ENCODE results near the gene FGF14. TPM values are rescaled to one million over a fixed set of nuclear protein-coding genes. Genes with fewer than 3 reads are reported as not detected.
A peak's percentile ranks its signal among the peaks of the same experiment; 100 is the strongest.

FGF14 gene
- total RNA-seq, 5 donors from 2014 or later (not counting 1 experiment from before 2014, with no cell fraction given), result 0.03 TPM; not detected in 3

GRCh38 chr13:101944521-101944920 is 457.3 kb downstream of the FGF14 start:
- Mint-ChIP-seq H3K4me3 (no peak overlapping the region), H3K4me1 (no peaks in the 10 kb centered on the region), H3K27ac (no peak overlapping the region), H3K9me3 (no peaks in the 10 kb centered on the region), H3K27me3 (no peaks in the 10 kb centered on the region), H3K36me3 (no peaks in the 10 kb centered on the region)
- DNase-seq, result no peak
- no peaks in the 10 kb centered on the region for H3K36me3 ChIP-seq (ENCODE audit: control insufficient read depth in 2 of 2, extremely low read depth in 1 of 2, insufficient read depth in 1 of 2, low read length in 1 of 2)
- no CpG with 5 or more reads among the region's 2 CpGs for WGBS (ENCODE audit: insufficient coverage)
- ChIA-PET CTCF (interaction anchor here in 1 of 2 donors (0.5 to 0.7 kb wide), 2 partner anchors 609 to 844 kb away, joined by 3 read pairs; no protein-coding TSS in a partner anchor), POLR2A (no interaction called here)
- H3K27me3 ChIP-seq (replicated peaks in 1 of 2; ENCODE audit: control insufficient read depth in 2 of 2, extremely low read depth in 1 of 2, insufficient read depth in 2 of 2, low read length in 1 of 2), result no peaks in the 10 kb centered on the region
- no peaks in the 10 kb centered on the region for H3K9me3 ChIP-seq
- ATAC-seq (replicated peaks in 1 of 4), result no peak
- H3K4me1 ChIP-seq (ENCODE audit: control insufficient read depth in 1 of 2, extremely low read depth in 1 of 2, insufficient read depth in 2 of 2, low read length in 2 of 2), result no peaks in the 10 kb centered on the region
- H3K4me3 ChIP-seq (ENCODE audit: control insufficient read depth in 1 of 2, extremely low read depth in 1 of 2, low read length in 1 of 2), result no peak overlapping the region
- no peak overlapping the region for H3K27ac ChIP-seq (ENCODE audit: low read length)

DNA sequence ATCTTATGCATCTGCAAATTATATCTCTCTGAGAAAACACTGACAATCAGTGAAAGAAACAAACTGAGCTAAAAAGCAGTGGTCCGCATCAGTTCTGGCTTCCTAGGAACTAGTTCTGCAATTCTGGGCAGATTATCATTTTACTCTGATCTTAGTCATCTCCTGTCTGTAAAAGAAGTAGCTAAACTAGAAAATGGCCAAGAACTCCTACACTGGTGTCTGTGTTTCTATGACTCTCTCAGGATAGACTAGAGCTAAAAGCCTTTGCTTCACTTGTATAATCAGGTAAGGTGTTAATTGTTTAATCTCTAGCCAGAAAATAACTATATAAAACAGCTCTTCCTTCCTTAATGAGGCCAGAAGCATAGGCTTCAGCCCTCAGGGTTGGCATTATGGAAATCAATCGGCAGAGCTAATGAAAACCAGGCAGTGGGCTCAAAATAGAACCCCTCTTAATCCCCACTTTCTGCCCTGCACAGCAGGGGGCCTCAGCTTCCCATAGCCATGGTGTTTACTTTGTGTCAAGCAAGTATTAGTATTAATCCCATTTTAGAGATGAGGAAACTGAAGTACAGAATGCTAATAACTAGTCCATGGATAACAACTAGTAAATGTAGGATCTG is 459.2 kb downstream of the FGF14 start:
- no peaks in the 10 kb centered on the region for H3K9me3 Mint-ChIP-seq
- no peaks in the 10 kb centered on the region for H3K27me3 ChIP-seq (replicated peaks in 1 of 2; ENCODE audit: control insufficient read depth in 2 of 2, extremely low read depth in 1 of 2, insufficient read depth in 2 of 2, low read length in 1 of 2)
- no peak overlapping the region for H3K4me3 ChIP-seq (ENCODE audit: control insufficient read depth in 1 of 2, extremely low read depth in 1 of 2, low read length in 1 of 2)
- H3K4me3 Mint-ChIP-seq, result no peak overlapping the region
- no peaks in the 10 kb centered on the region for H3K36me3 Mint-ChIP-seq
- DNase-seq, result no peak
- CTCF ChIA-PET, result no interaction called here
- H3K4me1 Mint-ChIP-seq, result no peaks in the 10 kb centered on the region
- no peak for ATAC-seq (replicated peaks in 1 of 4)
- H3K9me3 ChIP-seq, result no peaks in the 10 kb centered on the region
- H3K36me3 ChIP-seq (ENCODE audit: control insufficient read depth in 2 of 2, extremely low read depth in 1 of 2, insufficient read depth in 1 of 2, low read length in 1 of 2), result no peaks in the 10 kb centered on the region
- 62% methylated on average over 2 of the region's 2 CpGs for WGBS (ENCODE audit: insufficient coverage)
- POLR2A ChIA-PET, result no interaction called here
- H3K27ac ChIP-seq (ENCODE audit: low read length), result no peak overlapping the region
- no peak overlapping the region for H3K27ac Mint-ChIP-seq
- no peaks in the 10 kb centered on the region for H3K4me1 ChIP-seq (ENCODE audit: control insufficient read depth in 1 of 2, extremely low read depth in 1 of 2, insufficient read depth in 2 of 2, low read length in 2 of 2)
- peaks cover 0 to 5% of the 10 kb centered on the region in 2 donors for H3K27me3 Mint-ChIP-seq

GRCh38 chr13:101942038-101942437 is 459.8 kb downstream of the FGF14 start:
- no peak overlapping the region for H3K4me3 ChIP-seq (ENCODE audit: control insufficient read depth in 1 of 2, extremely low read depth in 1 of 2, low read length in 1 of 2)
- H3K9me3 ChIP-seq, result no peaks in the 10 kb centered on the region
- peak in 1 of 35 experiments; percentile 6 for DNase-seq
- no peak overlapping the region for H3K27ac ChIP-seq (ENCODE audit: low read length)
- ChIA-PET CTCF (no interaction called here), POLR2A (no interaction called here)
- no peaks in the 10 kb centered on the region for H3K27me3 ChIP-seq (replicated peaks in 1 of 2; ENCODE audit: control insufficient read depth in 2 of 2, extremely low read depth in 1 of 2, insufficient read depth in 2 of 2, low read length in 1 of 2)
- H3K27ac Mint-ChIP-seq, result no peak overlapping the region
- no peaks in the 10 kb centered on the region for H3K36me3 ChIP-seq (ENCODE audit: control insufficient read depth in 2 of 2, extremely low read depth in 1 of 2, insufficient read depth in 1 of 2, low read length in 1 of 2)
- no peaks in the 10 kb centered on the region for H3K36me3 Mint-ChIP-seq
- H3K27me3 Mint-ChIP-seq, result peaks cover 0 to 8% of the 10 kb centered on the region in 2 donors
- H3K4me1 ChIP-seq (ENCODE audit: control insufficient read depth in 1 of 2, extremely low read depth in 1 of 2, insufficient read depth in 2 of 2, low read length in 2 of 2), result no peaks in the 10 kb centered on the region
- no CpG with 5 or more reads among the region's 1 CpG for WGBS (ENCODE audit: insufficient coverage)
- ATAC-seq (replicated peaks in 1 of 4), result no peak
- H3K9me3 Mint-ChIP-seq, result no peaks in the 10 kb centered on the region
- no peak overlapping the region for H3K4me3 Mint-ChIP-seq
- H3K4me1 Mint-ChIP-seq, result no peaks in the 10 kb centered on the region

DNA sequence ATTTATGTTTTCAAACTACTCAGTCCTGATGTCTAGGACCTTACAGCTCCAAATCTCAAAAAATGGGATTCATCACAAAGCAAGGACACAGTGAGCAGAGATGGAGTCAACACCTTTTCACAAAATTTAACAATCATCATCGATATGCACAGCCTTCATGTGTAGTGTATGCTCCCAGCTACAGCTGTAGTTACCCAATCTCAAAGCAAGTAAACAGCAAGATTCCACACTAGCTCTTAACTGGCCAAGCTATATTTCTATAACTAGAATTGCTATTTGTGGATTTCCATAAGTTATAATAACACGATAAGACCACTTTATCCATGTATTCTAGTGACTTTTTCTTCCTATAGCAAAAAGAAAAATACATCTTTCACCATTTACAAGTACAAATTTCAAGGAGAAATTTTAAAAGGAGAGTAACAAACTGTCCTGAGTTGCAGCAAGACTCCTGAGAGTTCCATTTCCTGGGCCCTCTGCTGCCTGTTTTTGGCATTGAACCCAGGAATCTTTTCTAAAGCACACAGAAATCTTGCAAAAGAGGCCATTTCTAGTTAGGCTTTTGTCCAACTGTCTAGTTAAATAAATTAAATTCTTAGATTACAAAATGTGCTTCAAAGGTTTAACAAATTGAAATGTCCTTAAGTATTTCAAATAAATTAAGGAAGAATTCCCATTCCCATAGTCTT is 460.6 kb downstream of the FGF14 start:
- WGBS (ENCODE audit: insufficient coverage), result 40% methylated on average over 1 of the region's 2 CpGs
- ChIA-PET POLR2A (no interaction called here), CTCF (no interaction called here)
- DNase-seq (no peak), ATAC-seq (replicated peaks in 1 of 4) (no peak)
- no peaks in the 10 kb centered on the region for H3K4me1 ChIP-seq (ENCODE audit: control insufficient read depth in 1 of 2, extremely low read depth in 1 of 2, insufficient read depth in 2 of 2, low read length in 2 of 2)
- H3K36me3 Mint-ChIP-seq, result no peaks in the 10 kb centered on the region
- H3K4me1 Mint-ChIP-seq, result no peaks in the 10 kb centered on the region
- H3K27ac Mint-ChIP-seq, result no peak overlapping the region
- H3K27me3 Mint-ChIP-seq, result peaks cover 0 to 8% of the 10 kb centered on the region in 2 donors
- H3K4me3 ChIP-seq (ENCODE audit: control insufficient read depth in 1 of 2, extremely low read depth in 1 of 2, low read length in 1 of 2), result no peak overlapping the region
- H3K4me3 Mint-ChIP-seq, result no peak overlapping the region
- no peaks in the 10 kb centered on the region for H3K9me3 Mint-ChIP-seq
- no peak overlapping the region for H3K27ac ChIP-seq (ENCODE audit: low read length)
- no peaks in the 10 kb centered on the region for H3K36me3 ChIP-seq (ENCODE audit: control insufficient read depth in 2 of 2, extremely low read depth in 1 of 2, insufficient read depth in 1 of 2, low read length in 1 of 2)
- no peaks in the 10 kb centered on the region for H3K27me3 ChIP-seq (replicated peaks in 1 of 2; ENCODE audit: control insufficient read depth in 2 of 2, extremely low read depth in 1 of 2, insufficient read depth in 2 of 2, low read length in 1 of 2)
- no peaks in the 10 kb centered on the region for H3K9me3 ChIP-seq

GRCh38 chr13:101939370-101939769 is 462.5 kb downstream of the FGF14 start:
- ATAC-seq (replicated peaks in 1 of 4) (no peak), DNase-seq (no peak)
- Mint-ChIP-seq H3K36me3 (no peaks in the 10 kb centered on the region), H3K4me3 (no peak overlapping the region), H3K4me1 (no peaks in the 10 kb centered on the region), H3K27me3 (peaks cover 0 to 12% of the 10 kb centered on the region in 2 donors), H3K9me3 (no peaks in the 10 kb centered on the region), H3K27ac (no peak overlapping the region)
- Histone ChIP-seq H3K4me3 (ENCODE audit: control insufficient read depth in 1 of 2, extremely low read depth in 1 of 2, low read length in 1 of 2) (no peak overlapping the region), H3K27me3 (replicated peaks in 1 of 2; ENCODE audit: control insufficient read depth in 2 of 2, extremely low read depth in 1 of 2, insufficient read depth in 2 of 2, low read length in 1 of 2) (no peaks in the 10 kb centered on the region), H3K4me1 (ENCODE audit: control insufficient read depth in 1 of 2, extremely low read depth in 1 of 2, insufficient read depth in 2 of 2, low read length in 2 of 2) (no peaks in the 10 kb centered on the region), H3K27ac (ENCODE audit: low read length) (no peak overlapping the region), H3K9me3 (no peaks in the 10 kb centered on the region), H3K36me3 (ENCODE audit: control insufficient read depth in 2 of 2, extremely low read depth in 1 of 2, insufficient read depth in 1 of 2, low read length in 1 of 2) (no peaks in the 10 kb centered on the region)
- no CpG with 5 or more reads among the region's 2 CpGs for WGBS (ENCODE audit: insufficient coverage)
- CTCF ChIA-PET, result no interaction called here
- POLR2A ChIA-PET, result no interaction called here

GRCh38 chr13:101935828-101936227 is 466.0 kb downstream of the FGF14 start:
- no peaks in the 10 kb centered on the region for H3K4me1 ChIP-seq (ENCODE audit: control insufficient read depth in 1 of 2, extremely low read depth in 1 of 2, insufficient read depth in 2 of 2, low read length in 2 of 2)
- Mint-ChIP-seq H3K36me3 (no peaks in the 10 kb centered on the region), H3K4me1 (no peaks in the 10 kb centered on the region), H3K27ac (no peak overlapping the region), H3K4me3 (no peak overlapping the region), H3K9me3 (no peaks in the 10 kb centered on the region), H3K27me3 (peaks cover 0 to 12% of the 10 kb centered on the region in 2 donors)
- no peak for ATAC-seq (replicated peaks in 1 of 4)
- DNase-seq, result no peak
- ChIA-PET POLR2A (no interaction called here), CTCF (no interaction called here)
- H3K36me3 ChIP-seq (ENCODE audit: control insufficient read depth in 2 of 2, extremely low read depth in 1 of 2, insufficient read depth in 1 of 2, low read length in 1 of 2), result no peaks in the 10 kb centered on the region
- H3K27ac ChIP-seq (ENCODE audit: low read length), result no peak overlapping the region
- WGBS (ENCODE audit: insufficient coverage), result no CpG with 5 or more reads among the region's 2 CpGs
- H3K9me3 ChIP-seq, result no peaks in the 10 kb centered on the region
- no peak overlapping the region for H3K4me3 ChIP-seq (ENCODE audit: control insufficient read depth in 1 of 2, extremely low read depth in 1 of 2, low read length in 1 of 2)
- no peaks in the 10 kb centered on the region for H3K27me3 ChIP-seq (replicated peaks in 1 of 2; ENCODE audit: control insufficient read depth in 2 of 2, extremely low read depth in 1 of 2, insufficient read depth in 2 of 2, low read length in 1 of 2)
